GM18498 (cell line): ENCODE results near the gene MON2.

ENCODE experiments used
- ATAC-seq: cut with Tn5 transposase; IDR thresholded peaks from one replicate; pipeline ENCODE4 v1.9.1; 2021; ENCODE audit warnings: mild to moderate bottlenecking, moderate library complexity; ENCODE audit not compliant: unreplicated experiment

The MON2 gene

DNA sequence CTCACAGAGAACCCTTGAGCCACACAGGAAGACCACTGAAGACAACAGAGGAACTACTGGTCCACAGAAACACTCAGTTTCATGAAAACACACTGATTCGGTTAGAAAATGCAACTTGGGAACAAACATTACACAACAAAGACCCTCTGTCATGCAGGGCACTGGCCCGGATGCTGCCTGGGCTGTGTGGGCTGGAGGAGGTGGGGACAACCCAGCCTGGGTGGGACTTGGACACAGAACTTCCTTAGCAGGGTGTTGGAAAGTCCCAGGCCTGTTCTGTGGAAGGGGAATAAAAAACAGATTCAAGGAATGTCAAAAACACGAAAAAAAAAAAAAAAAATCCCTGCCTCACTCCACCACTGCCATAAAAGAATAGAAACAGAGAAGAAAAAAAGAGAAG lies 181.0 kb downstream of the MON2 start:
- ATAC-seq, result no peak

DNA sequence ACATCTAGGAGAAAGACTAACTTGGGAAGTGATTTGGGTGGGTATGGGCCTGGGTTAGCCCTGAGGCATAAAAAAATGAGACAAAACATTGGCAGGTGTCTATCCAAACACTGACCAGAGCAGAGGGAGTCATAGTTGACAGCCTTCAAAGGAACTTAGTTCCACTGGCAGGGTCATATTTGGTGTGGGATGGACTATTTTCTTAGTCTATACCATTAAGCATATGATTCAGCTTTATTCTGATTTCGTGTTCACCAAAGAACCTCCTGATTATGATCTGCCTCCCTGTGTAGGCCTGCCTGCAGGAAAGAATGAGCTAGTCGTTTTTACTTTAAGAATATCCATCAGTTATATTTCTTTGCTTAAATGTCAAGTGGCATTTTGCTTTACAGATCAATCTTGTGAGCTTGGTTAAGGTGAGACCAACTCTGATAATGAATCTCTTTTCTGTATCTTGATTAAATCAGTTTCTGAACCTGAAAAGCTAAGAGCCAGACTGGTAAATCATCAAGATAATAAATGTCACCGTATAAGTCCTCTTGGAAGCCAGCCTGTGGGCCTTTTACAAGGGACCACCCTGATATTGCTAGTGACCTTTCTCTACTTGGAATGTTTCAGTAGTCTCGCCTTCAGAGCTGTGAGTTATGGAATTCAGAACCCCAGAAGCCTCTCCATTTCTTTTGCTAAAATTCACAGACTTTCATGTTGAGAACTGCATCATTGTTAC lies 182.9 kb downstream of the MON2 start:
- ATAC-seq, result no peak
